CD4-positive, alpha-beta T cell treated with Interleukin-2 at 100 ng/mL for 4 hours (primary cell): ENCODE measurements around the gene TOR1AIP1.

Source experiments
- DNase-seq: peaks from one replicate; pipeline ENCODE4 v3.0.0-alpha.2; 2020; ENCODE audit warnings: low spot score

Gene TOR1AIP1

DNA sequence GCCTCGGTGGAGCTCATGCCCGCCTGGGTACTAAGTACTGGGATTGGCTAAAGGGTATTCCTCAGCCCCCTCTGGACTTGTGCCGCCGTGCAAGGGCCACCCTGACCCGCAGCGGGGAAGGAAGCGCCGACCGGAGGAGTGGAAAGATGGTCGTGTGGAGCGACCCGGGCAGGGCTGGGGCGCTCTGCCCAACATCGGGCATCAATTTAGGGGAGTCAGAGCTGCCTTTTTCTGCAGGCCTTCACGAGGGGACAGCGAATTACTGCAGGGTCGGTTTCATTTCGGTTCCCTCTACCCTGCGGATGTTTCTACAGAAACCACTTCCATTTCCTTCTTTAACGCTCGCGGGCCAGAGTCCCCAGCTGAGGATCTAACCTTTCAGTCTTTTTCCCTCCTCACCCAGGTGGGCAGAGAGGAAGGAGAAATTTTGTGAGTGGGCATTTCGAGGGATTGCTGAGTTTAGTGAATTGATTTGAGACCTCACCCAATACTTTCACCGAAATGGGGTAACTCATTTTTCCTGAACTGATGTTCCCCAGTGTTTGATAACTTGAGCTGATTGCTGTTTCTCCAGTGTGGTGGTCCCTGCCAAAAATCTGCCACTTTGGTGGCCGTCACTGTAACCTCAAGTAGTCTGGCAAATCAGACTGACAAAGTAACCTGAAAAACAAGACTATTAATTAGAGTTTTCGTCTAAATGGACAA, 1.1 kb downstream of the TOR1AIP1 start:
- DNase-seq: peak; percentile 44

- peak; percentile 86 for DNase-seq
These were observed 1.7 kb downstream of the TOR1AIP1 start for GRCh38 chr1:179883745-179884138.

- DNase-seq: no peak
These were observed 6.0 kb downstream of the TOR1AIP1 start for GRCh38 chr1:179888071-179888470.

DNA sequence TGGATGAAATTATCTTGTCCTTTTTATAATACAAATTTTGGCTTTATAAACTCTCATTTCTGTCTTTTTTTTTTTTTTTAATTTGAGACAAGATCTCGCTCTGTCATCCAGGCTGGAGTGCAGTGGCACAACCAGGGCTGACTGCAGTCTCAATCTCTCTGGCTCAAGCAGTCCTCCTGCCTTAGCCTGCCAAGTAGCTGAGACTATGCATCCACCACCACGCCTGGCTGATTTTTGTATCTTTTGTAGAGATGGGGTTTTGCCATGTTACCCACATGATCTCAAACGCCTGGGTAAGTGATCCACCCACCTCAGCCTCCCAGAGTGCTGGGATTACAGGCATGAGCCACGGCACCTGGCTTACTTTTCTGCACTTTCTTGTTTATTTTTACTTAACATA, 7.5 kb downstream of the TOR1AIP1 start:
- no peak for DNase-seq

- no peak for DNase-seq
These were observed 28.8 kb downstream of the TOR1AIP1 start for GRCh38 chr1:179910934-179911333.

DNA sequence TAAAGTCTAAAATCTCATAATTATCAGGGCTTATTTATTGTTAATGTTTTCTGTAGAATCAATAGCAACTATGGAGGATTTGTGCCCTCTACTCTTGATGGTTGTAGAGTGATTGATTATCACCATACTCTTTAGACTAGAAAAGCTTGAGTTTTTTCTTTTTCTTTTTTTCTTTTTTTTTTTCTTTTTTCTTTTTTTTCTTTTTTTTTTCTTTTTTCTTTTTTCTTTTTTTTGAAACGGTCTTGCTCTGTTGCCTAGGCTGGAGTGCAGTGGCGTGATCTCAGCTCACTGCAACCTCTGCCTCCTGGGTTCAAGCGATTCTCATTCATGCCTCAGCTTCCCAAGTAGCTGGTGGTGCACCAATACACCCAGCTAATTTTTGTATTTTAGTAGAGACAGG, 29.7 kb downstream of the TOR1AIP1 start:
- DNase-seq: no peak

GRCh38 chr1:179917601-179918429, 35.7 kb downstream of the TOR1AIP1 start:
- no peak for DNase-seq

GRCh38 chr1:179921472-179921871, 39.4 kb downstream of the TOR1AIP1 start:
- no peak for DNase-seq

DNA sequence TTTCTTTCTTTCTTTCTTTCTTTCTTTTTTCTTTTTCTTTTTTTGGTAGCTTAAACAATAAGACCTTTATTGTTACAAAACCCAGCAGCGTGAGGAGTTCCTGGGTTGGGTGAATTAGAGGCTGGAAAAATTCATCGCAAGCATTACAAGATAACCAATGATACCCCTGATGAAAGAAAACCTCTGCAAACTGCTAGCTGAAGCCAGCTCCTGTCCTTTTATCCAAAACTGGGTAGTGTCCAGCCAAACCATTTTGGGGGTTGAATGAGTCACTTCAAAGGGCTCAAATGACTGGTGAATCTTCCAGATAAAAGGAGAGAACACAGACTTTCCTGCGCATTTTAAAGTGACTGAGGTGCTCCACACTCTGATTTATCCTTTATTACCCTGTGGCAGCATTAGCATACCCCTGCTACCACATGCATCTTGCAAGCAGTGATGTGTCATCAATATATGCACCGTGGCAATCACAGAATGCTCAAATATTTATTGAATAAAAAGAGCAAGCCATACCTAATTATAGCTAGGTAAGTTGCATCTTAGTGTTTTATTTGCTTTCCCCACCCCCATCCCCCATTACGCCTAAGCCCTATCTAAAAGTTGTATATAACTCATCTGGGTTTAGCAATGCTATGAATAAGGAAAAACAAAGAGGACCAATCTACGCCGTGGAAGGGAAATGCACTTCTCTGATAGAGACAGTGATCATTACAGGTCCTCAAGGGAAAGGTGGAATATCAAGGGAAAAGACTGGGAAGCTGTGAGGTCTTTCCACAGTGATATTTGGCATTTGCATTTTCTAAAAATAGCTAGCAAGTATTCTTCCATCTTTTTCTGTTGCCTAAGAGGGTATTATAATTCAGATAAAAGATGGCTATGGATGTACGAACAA, 40.1 kb downstream of the TOR1AIP1 start:
- DNase-seq: no peak

DNA sequence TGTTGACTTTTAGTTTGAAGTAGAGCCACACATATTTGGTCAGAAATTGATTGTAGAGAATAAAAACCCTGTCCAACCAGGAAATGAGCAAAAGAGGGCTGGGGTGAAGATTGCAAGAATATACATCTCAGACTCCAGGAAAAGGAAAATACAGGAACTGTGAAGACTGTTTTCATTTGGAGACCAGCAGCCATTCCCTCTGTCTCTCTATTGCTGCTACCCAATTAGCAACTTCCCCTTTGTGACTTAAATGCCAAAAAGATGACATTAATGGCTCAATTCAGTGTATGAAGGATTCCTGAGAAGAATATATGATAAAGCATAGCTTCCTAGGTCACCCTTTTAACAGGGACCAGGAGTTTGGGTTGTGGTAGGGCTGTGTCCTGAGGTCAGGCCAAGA, 40.9 kb downstream of the TOR1AIP1 start:
- no peak for DNase-seq

- DNase-seq: no peak
These were observed 42.2 kb downstream of the TOR1AIP1 start for GRCh38 chr1:179924268-179924667.

GRCh38 chr1:179925302-179925701, 43.2 kb downstream of the TOR1AIP1 start:
- DNase-seq: no peak

DNA sequence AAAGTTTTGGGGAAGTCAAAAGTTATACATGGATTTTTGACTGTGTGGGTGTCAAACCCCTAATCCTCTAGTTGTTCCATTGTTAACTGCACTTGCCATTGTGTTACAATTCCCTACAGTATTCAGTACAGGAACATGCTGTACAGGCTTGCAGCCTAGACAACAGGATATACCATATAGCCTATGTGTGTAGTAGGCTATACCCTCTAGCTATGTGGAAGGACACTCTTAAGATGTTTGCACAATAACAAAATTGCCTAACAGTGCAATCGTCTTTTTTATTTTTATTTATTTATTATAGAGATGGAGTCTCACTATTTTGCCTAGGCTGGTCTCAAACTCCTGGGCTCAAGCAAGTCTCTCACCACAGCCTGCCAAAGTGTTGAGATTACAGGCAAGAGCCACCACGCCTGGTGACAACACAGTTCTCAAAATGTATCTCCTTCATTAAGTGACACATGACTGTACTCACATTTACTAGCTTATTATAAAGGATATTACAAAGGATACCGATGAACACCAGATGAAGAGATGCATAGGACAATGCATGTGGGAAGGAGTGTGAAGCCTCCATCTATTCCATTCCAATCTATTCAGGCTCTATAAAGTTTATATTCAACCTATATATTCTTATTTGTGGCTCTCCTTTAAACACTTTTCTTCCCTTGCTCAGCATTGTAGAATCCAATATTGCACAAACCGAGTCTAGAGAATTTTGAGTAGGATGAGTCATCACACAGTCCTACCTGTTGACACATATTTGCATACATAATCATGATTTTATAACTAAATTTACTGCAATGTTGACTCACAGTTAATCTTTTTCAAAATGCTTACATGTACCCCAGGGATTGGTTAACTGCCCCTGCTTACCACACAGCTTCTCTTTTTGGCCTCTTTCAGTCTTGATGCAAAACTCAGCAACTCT, 44.1 kb downstream of the TOR1AIP1 start:
- DNase-seq: no peak

- no peak for DNase-seq
These were observed 44.7 kb downstream of the TOR1AIP1 start for GRCh38 chr1:179926850-179927205.

GRCh38 chr1:179929955-179930798, 48.1 kb downstream of the TOR1AIP1 start:
- DNase-seq: no peak

- no peak for DNase-seq
These were observed 48.8 kb downstream of the TOR1AIP1 start for GRCh38 chr1:179930867-179931266.

DNA sequence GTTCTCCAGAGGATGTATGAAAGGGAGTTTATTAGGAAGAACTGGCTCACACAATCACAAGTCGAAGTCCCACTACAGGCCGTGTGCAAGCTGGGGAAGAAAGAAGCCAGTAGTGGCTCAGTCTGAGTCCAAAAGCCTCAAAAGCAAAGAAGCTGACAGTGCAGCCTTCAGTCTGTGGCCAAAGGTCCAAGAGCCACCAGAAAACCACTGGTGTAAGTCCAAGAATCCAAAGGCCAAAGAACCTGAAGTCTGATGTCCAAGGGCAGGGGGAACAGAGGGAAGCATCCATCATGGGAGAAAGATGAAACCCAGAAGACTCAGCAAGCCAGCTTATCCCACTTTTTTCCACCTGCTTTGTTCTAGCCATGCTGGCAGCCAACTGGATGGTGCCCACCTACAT, 51.1 kb downstream of the TOR1AIP1 start:
- DNase-seq: no peak

GRCh38 chr1:179935909-179936496, 53.9 kb downstream of the TOR1AIP1 start:
- no peak for DNase-seq

GRCh38 chr1:179937668-179938254, 55.7 kb downstream of the TOR1AIP1 start:
- no peak for DNase-seq

- DNase-seq: no peak
These were observed 56.7 kb downstream of the TOR1AIP1 start for GRCh38 chr1:179938752-179939151.
